GM12878 (cell line): Measurements from ENCODE around the gene ACTBL2. TPM values are rescaled to one million over a fixed set of nuclear protein-coding genes. Genes with fewer than 3 reads are reported as not detected.

Experiments used
- ATAC-seq: fragments of 200-7000 bp; cut with Tn5 transposase; 3 replicates; pipeline ENCODE4 v1.9.1; 2020; ENCODE audit warnings: mild to moderate bottlenecking, moderate library complexity
- Bru-seq: library from RNA; stranded (reverse); fragments of 400-500 nt; gene quantifications from one replicate; lab custom pipeline; 2021; lab: Mats Ljungman, UMichigan
- BruChase-seq, 2 experiments: library from RNA; stranded (reverse); fragments of 400-500 nt; gene quantifications; one replicate each; lab custom pipeline; 2021; lab: Mats Ljungman, UMichigan
- BruUV-seq: library from RNA; stranded (reverse); fragments of 400-500 nt; replicated peaks from 2 replicates; lab custom pipeline; 2021; lab: Mats Ljungman, UMichigan
- CTCF ChIA-PET: fragments of 300-600 bp; sonication (Branson Sonifier 250); formaldehyde crosslinking; extraction: SDS; loops from one replicate; lab custom pipeline; 2021; ENCODE audit warnings: inconsistent platforms; lab: Yijun Ruan, JAX
- POLR2A ChIA-PET: fragments of 350-600 bp; formaldehyde crosslinking; extraction: SDS; loops from one replicate; lab custom pipeline; 2021; ENCODE audit warnings: inconsistent platforms; lab: Charles Lee
- RAD21 ChIA-PET: fragments of 300-600 bp; sonication (Branson Sonifier 250); formaldehyde crosslinking; loops from one replicate; lab custom pipeline; 2023; ENCODE audit warnings: antibody characterized with exemption; ENCODE audit not compliant: unreplicated experiment; lab: Charles Lee
- SMC1A ChIA-PET: fragments of 300-600 bp; sonication (Branson Sonifier 250); formaldehyde crosslinking; loops from one replicate; lab custom pipeline; 2023; ENCODE audit not compliant: unreplicated experiment, uncharacterized antibody; lab: Charles Lee
- DNase-seq: peaks from one replicate; pipeline ENCODE4 v3.0.0-alpha.2; 2011; ENCODE audit warnings: low read depth, low spot score
- FAIRE-seq: peaks from 3 replicates; lab custom pipeline; 2011; peaks lifted over from hg19 to GRCh38; lab: Jason Lieb, UNC
- H2AFZ ChIP-seq: 2 replicates; pipeline ENCODE4 v1.6.0; 2011; ENCODE audit warnings: low read depth, low read length, control low read depth; ENCODE audit not compliant: control insufficient read depth
- H3K27ac ChIP-seq: 2 replicates; pipeline ENCODE4 v1.5.1; 2011; ENCODE audit warnings: control low read depth; ENCODE audit not compliant: control insufficient read depth, insufficient read depth
- H3K27me3 ChIP-seq, 2 experiments: replicated peaks in 1 of 2; 2 replicates each; pipeline versions ENCODE4 v1.6.0 to v1.6.1; 2011; ENCODE audit warnings: low read length in 1 of 2; ENCODE audit not compliant: control insufficient read depth in 2 of 2, insufficient read depth in 2 of 2
- H3K36me3 ChIP-seq, 2 experiments: 2 replicates each; pipeline ENCODE4 v1.5.1; 2011; ENCODE audit warnings: low read length in 1 of 2; ENCODE audit not compliant: control insufficient read depth in 2 of 2, insufficient read depth in 2 of 2
- H3K4me1 ChIP-seq: 2 replicates; pipeline ENCODE4 v1.6.1; 2011; ENCODE audit warnings: mild to moderate bottlenecking, low read length, moderate library complexity, mixed read lengths; ENCODE audit not compliant: control insufficient read depth, insufficient read depth
- H3K4me2 ChIP-seq: 2 replicates; pipeline ENCODE4 v1.6.0; 2011; ENCODE audit warnings: control low read depth; ENCODE audit not compliant: control insufficient read depth, insufficient read depth
- H3K4me3 ChIP-seq: fragments of 200-600 bp; sonication (generic); 2 replicates; pipeline ENCODE4 v1.5.1; 2016
- H3K79me2 ChIP-seq: 2 replicates; pipeline ENCODE4 v1.6.0; 2011; ENCODE audit warnings: low read length; ENCODE audit not compliant: control insufficient read depth, insufficient read depth
- H3K9ac ChIP-seq: 2 replicates; pipeline ENCODE4 v1.8.0; 2011; ENCODE audit warnings: low read length, control low read depth, mixed read lengths; ENCODE audit not compliant: control insufficient read depth, insufficient read depth
- H3K9me3 ChIP-seq: replicated peaks from 3 replicates; pipeline ENCODE4 v1.5.1; 2011; ENCODE audit warnings: mild to moderate bottlenecking, low read length; ENCODE audit not compliant: control insufficient read depth, insufficient read depth
- H4K20me1 ChIP-seq: 2 replicates; pipeline ENCODE4 v1.6.0; 2011; ENCODE audit not compliant: control insufficient read depth, insufficient read depth
- BACH1 ChIP-seq: fragments of 450-650 bp; IDR thresholded peaks from 2 replicates; pipeline ENCODE4 v1.6.1; 2017; ENCODE audit warnings: mild to moderate bottlenecking, borderline replicate concordance
- GABPA ChIP-seq: IDR thresholded peaks from 2 replicates; pipeline ENCODE4 v1.6.1; 2014; ENCODE audit warnings: antibody characterized with exemption, low read depth, mild to moderate bottlenecking, inconsistent platforms
- NFIC ChIP-seq: IDR thresholded peaks from 2 replicates; pipeline ENCODE4 v1.6.1; 2012; ENCODE audit warnings: low read depth, mild to moderate bottlenecking, inconsistent platforms, low read length, moderate library complexity
- NR2C2 ChIP-seq: IDR thresholded peaks from 2 replicates; pipeline ENCODE4 v1.6.1; 2011; ENCODE audit warnings: borderline replicate concordance, low read depth; ENCODE audit not compliant: control insufficient read depth, insufficient read length
- PML ChIP-seq: IDR thresholded peaks from 2 replicates; pipeline ENCODE4 v1.6.1; 2012; ENCODE audit warnings: low read length, inconsistent platforms
- POLR2AphosphoS5 ChIP-seq: IDR thresholded peaks from 2 replicates; pipeline ENCODE4 v1.6.1; 2011; ENCODE audit warnings: mild to moderate bottlenecking, low read length, inconsistent platforms
- ZNF24 ChIP-seq: fragments of 450-650 bp; IDR thresholded peaks from 2 replicates; pipeline ENCODE4 v1.6.1; 2017; ENCODE audit warnings: antibody characterized with exemption, mild to moderate bottlenecking
- WGBS: methylation state at CpG from one replicate; pipeline ENCODE4 v1.1.6; 2016; ENCODE audit warnings: low lambda C conversion rate; ENCODE audit not compliant: insufficient replicate concordance, insufficient coverage; ENCODE audit errors: missing lambda C conversion rate; 5-methylcytosine and 5-hydroxymethylcytosine counted together
- in situ Hi-C: fragments of 300-500 bp; cut with MboI; formaldehyde crosslinking; loops from 9 replicates; pipeline ENCODE4 v1.14.3; 2018; ENCODE audit warnings: mixed read lengths
- intact Hi-C: fragments of 100-400 bp; cut with micrococcal nuclease; formaldehyde crosslinking; loops from one replicate; pipeline ENCODE4 v1.14.2; 2022; ENCODE audit not compliant: unreplicated experiment
- long read RNA-seq, 2 experiments: library from polyadenylated mRNA; unstranded; transcript quantifications; one replicate each; pipeline ENCODE4 v2.0.0, GENCODE V29; 2019 to 2020
- polyA minus RNA-seq, 3 experiments: library from RNA; depleted of rRNA, polyadenylated mRNA; stranded (reverse); fragments of >200 nt; gene quantifications; 2 replicates each; pipeline ENCODE4 v1.2.3, GENCODE V29; 2011
- polyA plus RNA-seq, 11 experiments: library from polyadenylated mRNA; depleted of rRNA in 4 of 11; unstranded in 6 of 11; stranded (reverse) in 5 of 11; fragments of >200 nt; fragmentation: Nextera tagmentation in 4 of 11; fragmentation: Illumina TruSeq in 1 of 11; extraction: Ambion mirVana in 4 of 11; extraction: Trizol in 1 of 11; gene quantifications; 1 replicate in 1 of 11; 2 replicates in 10 of 11; pipeline versions ENCODE4 v1.2.1 to v1.2.3, GENCODE V29; 2011 to 2016; ENCODE audit warnings: inconsistent platforms in 2 of 11, missing spikeins in 2 of 11, low read depth in 1 of 11
- total RNA-seq, 4 experiments: library from RNA; depleted of rRNA in 3 of 4; stranded (reverse); fragments of >200 nt in 3 of 4; fragmentation: Illumina TruSeq in 1 of 4; extraction: Trizol in 1 of 4; gene quantifications; 2 replicates each; pipeline versions ENCODE4 v1.2.1 to v1.2.3, GENCODE V29; 2013 to 2021
- TF ChIP-seq, protein P1 (sequence below): IDR thresholded peaks from 2 replicates; pipeline ENCODE4 v1.6.1; 2011; ENCODE audit warnings: mild to moderate bottlenecking, low read depth, low read length, moderate library complexity; ENCODE audit not compliant: insufficient replicate concordance

The ACTBL2 gene
- total RNA-seq (2013; cell fraction: nucleolus; rRNA removed), result not detected in 2 replicates
- not detected in 2 replicates for total RNA-seq (2014; rRNA removed)
- total RNA-seq (2014; rRNA removed; fragmentation: Illumina TruSeq; extraction: Trizol), result 0.04 TPM in 1 of 2 replicates, not detected in the other
- not detected in 2 replicates for total RNA-seq (2021)
- polyA plus RNA-seq (2011; ENCODE audit: low read depth), result not detected
- polyA plus RNA-seq (2011; rRNA removed), result not detected in 2 replicates
- polyA plus RNA-seq (2011; cell fraction: cytosol; rRNA removed), result not detected in 2 replicates
- polyA plus RNA-seq (2011; cell fraction: nucleus; rRNA removed), result not detected in 2 replicates
- polyA plus RNA-seq (2012), result not detected in 2 replicates
- polyA plus RNA-seq (2014; fragmentation: Illumina TruSeq; extraction: Trizol), result 0.04 TPM in 1 of 2 replicates, not detected in the other
- polyA plus RNA-seq (2014; fragmentation: Nextera tagmentation; extraction: Ambion mirVana), result under 1 TPM in 1 of 2 experiments, not detected in 1; 0.06 TPM
- not detected in 2 replicates for polyA plus RNA-seq (2014; rRNA removed)
- polyA plus RNA-seq (2016; fragmentation: Nextera tagmentation; extraction: Ambion mirVana), result not detected
- polyA minus RNA-seq (2011; rRNA and poly(A)+ RNA removed), result not detected in 2 replicates
- not detected in 2 replicates for polyA minus RNA-seq (2011; cell fraction: cytosol; rRNA and poly(A)+ RNA removed)
- polyA minus RNA-seq (2011; cell fraction: nucleus; rRNA and poly(A)+ RNA removed), result not detected in 2 replicates
- Bru-seq, nascent RNA, result not detected
- not detected for BruChase-seq, experiment 1, labeled RNA remaining after a 6-hour chase
- BruChase-seq, experiment 2, labeled RNA remaining after a 2-hour chase, result not detected
- long read RNA-seq, experiment 1, result 0 reads
- long read RNA-seq, experiment 2, result 0 reads

DNA sequence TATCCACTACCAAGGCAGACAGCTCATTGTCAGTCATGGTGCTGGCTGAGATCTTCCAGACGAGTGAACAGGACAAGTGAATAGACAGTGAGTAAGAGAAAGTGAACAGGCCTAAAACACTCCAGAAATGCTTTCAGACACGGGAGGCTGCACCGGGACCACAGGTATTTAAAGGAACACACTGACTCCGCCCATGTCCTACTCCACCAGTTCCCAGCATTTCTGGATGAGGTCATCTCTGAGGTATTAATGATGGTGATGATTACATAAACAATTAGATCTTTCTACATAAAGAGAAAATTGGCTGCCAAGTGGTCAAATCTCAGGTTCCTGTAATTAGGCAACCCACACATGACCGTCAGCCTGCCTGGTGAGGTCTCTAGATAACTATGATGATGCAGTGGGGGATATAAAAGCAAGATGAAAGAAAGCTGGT is at the start of gene ACTBL2:
TSS of gene ACTBL2 (minus strand) at position 141 of the 436 bp plus-strand sequence. CDS start at position 37, 104 bp downstream.
- POLR2A ChIA-PET, result no interaction called here
- Histone ChIP-seq H4K20me1 (no peaks in the 10 kb centered on the region), H3K4me1 (no peaks in the 10 kb centered on the region), H3K4me2 (no peak within 1 kb of the TSS), H3K27ac (no peak within 1 kb of the TSS), H3K9me3 (no peaks in the 10 kb centered on the region), H2AFZ (no peak within 1 kb of the TSS), H3K9ac (no peak within 1 kb of the TSS), H3K36me3 (no peaks in the 10 kb centered on the region), H3K79me2 (no peaks in the 10 kb centered on the region), H3K27me3 (no peaks in the 10 kb centered on the region), H3K4me3 (no peak within 1 kb of the TSS)
- TF ChIP-seq POLR2AphosphoS5 (no peak), PML (no peak), GABPA (no peak), BACH1 (no peak), ZNF24 (no peak), NR2C2 (no peak), NFIC (no peak)
- TF ChIP-seq, protein P1, sequence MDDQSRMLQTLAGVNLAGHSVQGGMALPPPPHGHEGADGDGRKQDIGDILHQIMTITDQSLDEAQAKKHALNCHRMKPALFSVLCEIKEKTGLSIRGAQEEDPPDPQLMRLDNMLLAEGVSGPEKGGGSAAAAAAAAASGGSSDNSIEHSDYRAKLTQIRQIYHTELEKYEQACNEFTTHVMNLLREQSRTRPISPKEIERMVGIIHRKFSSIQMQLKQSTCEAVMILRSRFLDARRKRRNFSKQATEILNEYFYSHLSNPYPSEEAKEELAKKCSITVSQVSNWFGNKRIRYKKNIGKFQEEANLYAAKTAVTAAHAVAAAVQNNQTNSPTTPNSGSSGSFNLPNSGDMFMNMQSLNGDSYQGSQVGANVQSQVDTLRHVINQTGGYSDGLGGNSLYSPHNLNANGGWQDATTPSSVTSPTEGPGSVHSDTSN, result no peak
- DNase-seq (no peak), FAIRE-seq (no peak), ATAC-seq (no peak)
- in situ Hi-C loops, result no loop called here
- SMC1A ChIA-PET, result no interaction called here
- no TSS peak for BruUV-seq
- 31% methylated on average over 5 of the region's 5 CpGs for WGBS
- CTCF ChIA-PET, result no interaction called here
- RAD21 ChIA-PET, result no interaction called here
- intact Hi-C loops, result no loop called here
